Neural cell (in vitro differentiated cells): ENCODE results near the gene HOXC5.

Experiments
- EZH2 ChIP-seq: fragments of 200-600, 300-800 bp; shearing (Covaris generic), sonication (generic); IDR thresholded peaks from 2 replicates; pipeline ENCODE4 v1.6.1; 2014; ENCODE audit warnings: antibody characterized with exemption, low read length, borderline replicate concordance, mild to moderate bottlenecking; ENCODE audit not compliant: insufficient read depth, poor library complexity, severe bottlenecking
- SMC3 ChIP-seq: fragments of 450-650 bp; conservative IDR thresholded peaks from 2 replicates; pipeline ENCODE4 v1.6.1; 2014; ENCODE audit warnings: antibody characterized with exemption, mild to moderate bottlenecking, moderate library complexity; ENCODE audit not compliant: poor library complexity
- TF ChIP-seq, protein P1 (sequence below): fragments of 450-650 bp; IDR thresholded peaks from 2 replicates; pipeline ENCODE4 v1.5.1; 2014; ENCODE audit warnings: antibody characterized with exemption, mild to moderate bottlenecking, moderate library complexity; ENCODE audit not compliant: poor library complexity, severe bottlenecking

DNA sequence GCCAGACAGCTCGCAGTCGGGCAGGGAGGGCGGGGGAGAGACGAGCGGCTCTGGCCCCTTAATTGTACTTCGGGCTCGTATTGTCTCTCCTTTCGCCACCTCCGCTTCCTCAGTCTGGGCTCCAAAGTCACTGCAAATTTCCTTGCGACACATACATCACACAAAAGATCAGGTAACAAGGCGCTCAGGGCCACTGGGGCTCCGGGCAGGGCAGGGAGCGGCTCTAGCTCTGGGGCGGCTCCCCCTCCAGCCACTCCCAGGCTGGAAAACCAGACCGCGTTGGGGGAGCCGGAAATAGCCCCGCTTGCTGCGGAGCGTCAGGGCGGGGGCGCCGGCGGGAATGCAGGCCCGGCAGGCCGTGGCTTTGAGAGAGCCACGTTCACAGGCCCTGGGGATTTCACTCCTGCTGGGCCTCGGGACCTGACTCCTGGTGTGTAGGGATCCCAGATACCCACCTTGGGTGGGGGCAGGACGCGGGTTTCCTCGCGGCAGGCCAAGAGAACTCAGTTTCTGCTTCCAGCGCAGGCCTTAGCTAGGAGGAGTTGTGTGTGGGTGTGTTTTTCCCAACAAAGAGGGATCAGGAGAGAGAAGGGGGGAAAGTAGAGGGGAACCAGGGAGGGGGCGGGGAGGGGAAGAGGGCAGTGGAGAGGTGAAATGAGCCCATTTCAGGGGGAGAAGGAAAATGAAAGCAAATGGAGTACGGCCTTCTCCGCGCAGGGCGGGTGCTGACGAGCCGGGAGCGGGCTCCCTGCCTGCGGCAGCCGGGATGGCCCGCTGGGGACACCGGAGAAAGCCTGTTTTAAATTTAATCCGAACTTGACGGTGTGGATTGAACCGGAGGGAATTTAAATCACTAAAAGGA is 37.2 kb upstream of the HOXC5 start:
- TF ChIP-seq SMC3 = no peak
- peak; percentile 85 for TF ChIP-seq EZH2
- TF ChIP-seq, protein P1, sequence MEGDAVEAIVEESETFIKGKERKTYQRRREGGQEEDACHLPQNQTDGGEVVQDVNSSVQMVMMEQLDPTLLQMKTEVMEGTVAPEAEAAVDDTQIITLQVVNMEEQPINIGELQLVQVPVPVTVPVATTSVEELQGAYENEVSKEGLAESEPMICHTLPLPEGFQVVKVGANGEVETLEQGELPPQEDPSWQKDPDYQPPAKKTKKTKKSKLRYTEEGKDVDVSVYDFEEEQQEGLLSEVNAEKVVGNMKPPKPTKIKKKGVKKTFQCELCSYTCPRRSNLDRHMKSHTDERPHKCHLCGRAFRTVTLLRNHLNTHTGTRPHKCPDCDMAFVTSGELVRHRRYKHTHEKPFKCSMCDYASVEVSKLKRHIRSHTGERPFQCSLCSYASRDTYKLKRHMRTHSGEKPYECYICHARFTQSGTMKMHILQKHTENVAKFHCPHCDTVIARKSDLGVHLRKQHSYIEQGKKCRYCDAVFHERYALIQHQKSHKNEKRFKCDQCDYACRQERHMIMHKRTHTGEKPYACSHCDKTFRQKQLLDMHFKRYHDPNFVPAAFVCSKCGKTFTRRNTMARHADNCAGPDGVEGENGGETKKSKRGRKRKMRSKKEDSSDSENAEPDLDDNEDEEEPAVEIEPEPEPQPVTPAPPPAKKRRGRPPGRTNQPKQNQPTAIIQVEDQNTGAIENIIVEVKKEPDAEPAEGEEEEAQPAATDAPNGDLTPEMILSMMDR = no peak
